Measurements from ENCODE around the gene WDR90.

WDR90 gene

DNA sequence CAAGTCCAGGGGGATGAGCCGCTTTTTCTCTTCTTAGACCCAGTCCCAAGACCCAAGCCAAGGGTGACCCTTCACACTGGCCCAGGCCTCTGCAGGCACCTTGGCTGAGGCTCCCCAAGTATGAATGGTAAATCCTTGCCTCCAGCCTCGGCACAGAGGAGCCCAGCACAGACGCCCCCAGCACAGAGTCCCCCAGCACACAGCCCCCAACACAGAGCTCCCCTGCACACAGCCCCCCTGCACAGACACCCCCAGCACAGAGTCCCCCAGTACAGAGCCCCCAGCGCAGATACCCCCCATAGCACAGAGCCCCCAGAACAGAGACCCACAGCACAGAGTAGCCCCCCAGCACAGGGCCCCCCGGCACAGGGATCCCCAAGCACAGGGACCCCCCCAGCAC lies 8.6 kb upstream of the WDR90 start:
- DNase-seq, result no peak

DNA sequence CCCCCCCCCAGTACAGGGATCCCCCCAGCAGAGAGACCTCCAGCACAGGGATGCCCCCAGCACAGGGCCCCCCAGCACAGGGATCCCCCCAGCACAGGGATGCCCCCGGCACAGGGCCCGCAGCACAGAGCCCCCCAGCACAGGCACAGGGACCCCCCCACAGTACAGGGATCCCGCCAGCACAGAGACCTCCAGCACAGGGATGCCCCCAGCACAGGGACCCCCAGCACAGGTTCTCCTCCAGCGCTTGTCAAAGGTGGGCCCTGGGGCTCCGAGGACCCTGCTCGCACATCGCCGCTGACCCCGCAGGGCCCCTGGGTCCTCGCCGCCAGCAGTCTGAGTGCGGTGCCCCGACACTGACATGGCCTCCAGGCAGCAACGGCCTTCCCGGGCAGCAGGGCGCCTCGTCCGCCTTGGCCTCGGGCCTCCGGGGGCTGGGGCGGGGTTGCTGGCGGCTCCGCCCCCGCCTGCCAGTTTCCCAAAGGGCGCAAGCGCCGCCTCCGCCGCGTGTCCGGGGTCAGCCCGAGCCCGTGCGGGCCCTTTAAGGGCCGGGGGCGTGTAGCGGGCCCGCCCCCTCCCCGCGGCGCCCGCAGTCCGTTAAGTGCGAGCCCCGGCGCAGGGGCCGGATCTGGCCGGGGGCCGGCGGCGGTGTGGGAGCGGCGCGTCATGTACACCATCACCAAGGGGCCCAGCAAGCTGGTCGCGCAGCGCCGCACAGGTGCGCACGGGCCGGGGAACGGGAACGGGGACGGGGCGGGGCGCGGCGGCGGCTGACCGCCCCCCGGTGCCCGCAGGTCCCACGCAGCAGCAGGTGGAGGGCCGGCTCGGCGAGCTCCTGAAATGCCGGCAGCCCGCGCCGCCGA lies 7.6 kb upstream of the WDR90 start, which contains the start of gene MCRIP2:
MCRIP2 (plus strand) TSS at position 503 of the 863 bp plus-strand sequence; CDS start at position 667, 164 bp downstream.
- DNase-seq, result peak; percentile 29

DNA sequence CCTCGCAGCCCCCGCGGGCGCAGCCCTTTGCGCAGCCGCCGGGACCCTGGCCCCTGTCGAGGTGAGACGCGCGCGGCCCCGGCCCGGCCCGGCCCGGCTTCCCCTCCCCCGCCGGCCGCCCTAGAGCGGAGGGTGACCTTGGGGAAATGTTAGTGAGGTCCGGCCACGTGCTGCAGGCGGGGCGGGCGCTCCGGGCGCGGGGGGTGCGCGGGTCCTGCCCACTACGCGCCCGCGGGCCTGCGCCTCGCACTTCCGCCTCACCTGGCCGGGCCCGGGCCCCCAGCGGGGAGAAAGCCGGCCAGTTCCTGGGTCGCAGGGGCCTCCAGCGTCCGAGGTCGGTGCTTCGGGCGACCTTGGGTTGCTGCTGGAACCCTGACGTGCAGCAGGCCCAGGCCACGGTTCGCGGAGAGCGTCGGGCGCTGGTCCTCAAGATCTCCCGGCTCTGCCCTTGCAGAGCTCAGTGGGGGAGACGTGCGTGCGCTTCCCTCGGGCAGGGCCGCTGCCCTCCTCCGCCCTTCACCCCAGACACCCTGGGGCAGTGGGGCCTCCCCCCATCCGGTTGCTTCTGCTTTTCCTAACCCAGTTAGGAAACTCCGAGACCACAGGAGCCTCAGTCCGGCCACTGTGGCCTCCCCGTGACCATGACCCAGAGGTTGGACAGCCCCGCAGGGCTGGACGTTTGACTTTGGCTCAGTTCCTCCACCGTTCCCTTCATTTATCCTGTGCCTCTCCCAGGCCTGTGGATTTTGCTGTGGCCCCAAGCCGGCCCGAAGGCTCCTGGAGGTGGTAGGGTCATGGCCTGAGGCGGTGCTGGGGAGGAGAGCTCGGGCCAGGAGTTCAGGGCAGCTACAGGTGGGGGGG lies 6.7 kb upstream of the WDR90 start:
- DNase-seq, result no peak

DNA sequence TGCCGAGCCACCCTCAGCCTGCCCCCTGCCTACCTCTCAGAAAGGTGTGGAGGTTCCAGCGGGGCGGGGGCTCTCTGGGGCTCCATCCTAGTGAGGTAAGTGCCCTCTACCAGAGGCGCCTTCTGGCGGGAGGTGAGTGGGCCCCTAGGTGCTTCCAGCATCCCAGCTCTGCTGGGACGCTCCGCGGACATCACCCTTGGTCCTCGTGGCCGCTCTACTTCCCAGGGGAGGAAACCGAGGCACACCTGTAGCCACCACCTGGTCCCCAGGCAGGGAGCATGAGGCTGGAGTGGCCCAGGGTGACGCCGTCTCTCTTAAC lies 6.2 kb upstream of the WDR90 start:
- DNase-seq, result no peak

DNA sequence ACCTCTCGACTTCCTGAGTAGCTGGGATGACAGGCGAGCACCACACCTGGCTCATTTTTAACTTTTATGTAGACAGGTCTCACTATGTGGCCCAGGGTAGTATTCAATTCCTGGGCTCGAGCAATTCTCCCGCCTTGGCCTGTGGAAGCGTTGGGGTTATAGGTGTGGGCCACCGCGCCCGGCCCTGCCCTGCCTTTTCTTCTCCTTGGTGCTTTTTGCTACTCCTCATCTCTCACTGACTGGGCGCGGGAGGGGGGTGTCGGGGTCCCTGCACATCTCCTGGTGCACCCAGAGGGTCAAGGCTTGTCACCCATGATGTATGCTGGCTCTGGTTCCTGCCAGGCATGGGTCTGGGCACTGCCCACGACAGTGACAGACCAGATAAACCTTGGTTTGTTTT lies 4.6 kb upstream of the WDR90 start:
- no peak for DNase-seq

DNA sequence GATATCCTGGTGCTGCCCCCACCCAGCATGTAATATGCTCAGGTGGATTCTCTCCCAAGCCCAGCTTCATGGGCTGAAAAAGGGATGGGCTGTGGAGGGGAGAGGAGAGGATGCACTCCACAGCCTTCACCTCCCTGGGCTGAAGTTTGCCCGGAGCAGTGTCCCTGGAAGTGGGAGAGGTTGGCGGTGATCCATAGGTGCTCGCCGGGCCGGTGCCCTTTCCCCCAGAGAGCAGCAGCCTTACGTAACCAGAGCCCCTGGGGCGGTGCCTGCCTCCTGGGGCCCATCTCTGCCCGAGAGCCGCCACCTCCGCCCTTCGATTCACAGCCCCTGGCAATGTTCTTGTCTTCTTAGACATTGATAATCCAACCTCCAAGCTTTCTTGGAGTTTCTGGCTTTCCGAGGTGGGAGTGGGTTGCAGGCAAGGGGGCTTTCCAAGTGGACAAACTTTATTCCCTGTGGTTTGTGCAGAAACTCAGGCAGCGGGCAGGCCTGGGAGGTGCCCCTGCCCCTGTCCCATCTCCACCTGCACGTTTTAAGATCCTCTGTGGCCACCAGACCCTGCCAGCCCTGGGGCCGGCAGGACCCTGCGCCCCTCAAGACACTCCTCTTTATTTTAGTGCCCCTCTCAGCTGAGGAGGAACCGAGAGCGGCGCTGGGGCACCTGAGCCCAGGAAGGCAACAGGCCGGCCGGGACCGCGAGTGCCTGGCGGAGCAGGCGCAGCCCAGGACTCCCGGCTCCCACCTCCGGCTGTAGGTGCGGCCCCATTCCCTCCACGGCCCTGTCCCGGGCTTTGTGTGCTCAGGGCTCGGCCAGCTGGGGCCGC lies 3.1 kb upstream of the WDR90 start:
- DNase-seq, result no peak

DNA sequence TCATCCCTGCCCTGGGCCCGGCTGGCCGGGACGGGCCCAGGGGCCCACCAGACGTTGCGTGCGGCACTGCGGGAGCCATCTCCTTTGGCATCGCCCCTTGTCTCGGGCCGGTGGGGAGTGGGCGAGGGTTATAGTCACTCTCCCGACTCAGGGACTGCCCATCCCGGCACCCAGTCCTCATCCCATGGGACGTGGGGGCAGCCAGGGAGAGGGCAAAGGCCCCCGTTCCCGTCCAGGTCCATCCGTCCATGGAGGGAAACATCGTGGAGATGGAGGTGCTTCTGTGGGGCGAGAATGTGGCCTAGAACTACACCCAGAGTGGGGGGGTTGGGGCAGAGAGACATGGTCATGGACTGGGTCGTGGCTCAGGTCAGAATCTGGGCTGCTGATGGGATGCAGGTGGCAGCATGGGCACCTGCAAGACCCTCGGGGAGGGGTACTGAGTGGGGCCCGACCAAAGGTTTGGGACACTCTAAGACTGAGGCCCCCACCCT lies 2.4 kb upstream of the WDR90 start:
- no peak for DNase-seq

DNA sequence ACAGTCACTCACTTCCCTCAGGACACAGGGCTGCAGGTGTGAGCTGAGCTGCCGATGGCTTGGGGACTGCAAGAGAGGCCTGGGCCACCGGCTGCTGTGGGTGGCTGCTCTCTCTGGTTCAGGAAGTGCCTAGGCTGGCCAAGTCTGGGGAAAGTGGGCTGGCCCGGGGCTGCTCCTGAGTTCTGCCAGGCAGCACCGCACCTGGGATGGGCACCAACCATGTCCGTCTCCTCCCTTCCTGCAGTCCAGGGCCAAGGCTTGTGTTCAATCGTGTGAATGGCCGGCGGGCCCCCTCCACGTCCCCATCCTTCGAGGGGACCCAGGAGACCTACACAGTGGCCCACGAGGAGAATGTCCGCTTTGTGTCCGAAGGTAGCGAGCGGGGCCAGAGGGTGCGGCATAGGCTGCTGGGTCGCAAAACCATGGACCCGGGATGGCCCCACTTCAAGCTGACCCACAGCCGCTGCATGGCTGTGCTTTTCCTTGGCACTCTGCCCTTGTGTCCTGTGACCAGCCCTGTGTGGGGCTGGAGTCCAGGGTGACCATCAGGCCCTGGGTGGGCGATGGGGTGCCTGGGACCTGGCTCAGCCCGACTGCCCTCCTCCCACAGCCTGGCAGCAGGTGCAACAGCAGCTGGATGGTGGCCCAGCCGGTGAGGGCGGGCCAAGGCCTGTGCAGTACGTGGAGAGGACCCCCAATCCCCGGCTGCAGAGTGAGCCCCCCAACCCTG lies 1.8 kb upstream of the WDR90 start:
- no peak for DNase-seq

DNA sequence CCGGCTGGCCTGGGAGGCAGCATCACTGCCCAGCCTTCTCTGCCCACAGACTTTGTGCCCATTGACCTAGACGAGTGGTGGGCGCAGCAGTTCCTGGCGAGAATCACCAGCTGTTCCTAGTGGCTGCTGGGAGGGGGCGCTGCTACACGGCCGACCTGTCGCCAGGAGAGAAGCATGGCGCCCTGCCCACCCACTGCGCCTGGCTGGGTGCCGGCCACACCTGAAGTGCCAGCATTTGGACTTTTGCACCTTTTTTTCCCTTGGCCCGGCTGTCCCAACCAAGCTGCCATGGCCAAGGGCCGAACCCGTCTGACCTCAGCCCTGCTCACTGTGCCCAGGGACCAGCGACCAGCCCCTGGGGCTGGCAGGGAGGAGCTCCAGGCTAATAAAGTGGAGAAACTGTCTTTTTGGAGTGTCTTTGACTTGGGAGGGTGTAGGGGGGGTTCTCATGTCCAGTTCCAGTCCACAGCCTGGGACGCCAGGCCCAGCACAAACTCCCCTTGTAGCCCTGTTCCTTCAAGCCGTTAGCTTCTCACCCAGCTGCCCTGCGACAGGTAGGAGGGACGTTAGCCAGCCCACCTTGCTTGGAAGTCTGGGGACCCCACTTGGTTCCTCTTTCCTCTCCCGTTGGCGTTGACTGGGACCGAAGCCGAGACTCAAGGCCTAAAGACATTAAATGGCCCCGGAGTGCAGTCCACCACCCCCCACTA lies 939 bp upstream of the WDR90 start:
- no peak for DNase-seq

DNA sequence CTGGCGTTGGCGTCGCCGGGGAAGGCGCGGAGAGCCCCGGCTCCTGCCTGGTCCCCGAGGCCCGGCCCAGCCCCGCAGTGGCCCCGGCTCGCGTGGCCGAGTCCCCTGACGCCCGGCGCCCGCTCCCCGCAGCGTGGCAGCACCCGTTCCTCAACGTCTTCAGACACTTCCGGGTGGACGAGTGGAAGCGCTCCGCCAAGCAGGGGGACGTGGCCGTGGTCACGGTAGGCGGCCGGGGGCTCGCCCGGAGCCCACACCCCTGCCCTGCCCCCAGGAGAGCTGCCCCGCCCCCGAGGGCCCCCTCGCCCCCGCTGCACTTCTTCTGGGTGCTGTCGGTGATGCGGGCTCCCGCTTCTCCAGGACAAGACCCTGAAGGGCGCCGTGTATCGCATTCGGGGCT lies 466 bp downstream of the WDR90 start:
- no peak for DNase-seq

DNA sequence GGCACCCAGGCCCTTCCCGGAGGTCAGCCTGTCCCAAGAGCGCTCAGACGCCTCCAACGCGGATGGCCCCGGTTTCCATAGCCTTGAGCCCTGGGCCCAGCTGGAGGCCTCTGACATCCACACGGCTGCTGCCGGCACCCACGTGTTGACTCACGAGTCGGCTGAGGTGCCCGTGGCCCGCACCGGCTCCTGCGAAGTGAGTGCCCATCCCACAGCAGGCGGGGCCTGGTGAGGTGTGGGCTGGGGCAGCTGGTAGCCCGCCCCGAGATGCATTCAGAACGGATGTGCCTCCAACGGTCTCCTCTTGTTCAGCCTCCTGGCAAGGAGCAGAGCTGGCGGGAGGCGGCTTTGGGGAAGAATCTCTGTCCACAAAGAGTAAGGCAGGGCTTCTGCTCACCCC lies 2.7 kb downstream of the WDR90 start:
- no peak for DNase-seq

DNA sequence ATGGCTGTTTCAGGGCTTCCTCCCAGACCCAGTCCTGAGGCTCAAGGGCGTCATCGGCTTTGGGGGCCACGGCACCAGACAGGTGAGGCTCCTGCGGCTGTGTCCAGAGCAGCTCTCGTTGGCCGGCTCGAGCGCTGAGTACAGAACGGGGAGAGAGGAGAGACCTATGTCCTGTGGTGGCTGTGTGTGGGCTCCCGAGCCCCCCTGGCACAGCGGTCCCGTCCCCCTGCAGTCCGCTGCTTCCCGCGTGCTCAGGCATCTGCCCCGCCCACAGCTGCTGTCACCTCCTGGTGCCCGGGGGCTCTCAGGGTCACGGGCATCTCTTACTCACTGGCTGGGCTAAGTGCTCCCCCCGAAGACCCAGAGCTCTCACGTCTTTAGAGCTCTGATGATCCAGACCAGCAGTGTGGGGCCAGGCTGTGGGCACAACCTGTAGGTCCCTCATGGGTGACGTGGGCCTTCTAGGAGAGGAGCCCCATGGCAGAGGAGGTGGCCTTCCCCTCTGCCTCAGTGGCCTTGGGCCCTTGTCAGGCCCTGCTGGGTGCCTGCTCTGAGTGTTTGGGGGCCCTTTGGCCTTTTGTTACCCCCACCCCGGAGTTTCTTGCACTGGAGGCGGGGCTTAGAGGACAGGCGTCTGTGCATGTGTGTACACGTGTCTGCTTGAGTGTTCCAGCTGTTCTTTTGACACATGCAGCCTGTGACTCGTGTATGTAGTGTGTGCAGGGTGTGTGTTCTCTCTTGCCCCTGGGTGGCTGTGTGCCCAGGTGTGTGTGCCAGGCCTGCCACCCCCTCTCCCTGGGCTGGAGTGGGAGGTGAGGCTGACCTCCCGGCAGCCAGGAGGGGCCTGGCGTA lies 3.5 kb downstream of the WDR90 start:
- DNase-seq, result no peak

DNA sequence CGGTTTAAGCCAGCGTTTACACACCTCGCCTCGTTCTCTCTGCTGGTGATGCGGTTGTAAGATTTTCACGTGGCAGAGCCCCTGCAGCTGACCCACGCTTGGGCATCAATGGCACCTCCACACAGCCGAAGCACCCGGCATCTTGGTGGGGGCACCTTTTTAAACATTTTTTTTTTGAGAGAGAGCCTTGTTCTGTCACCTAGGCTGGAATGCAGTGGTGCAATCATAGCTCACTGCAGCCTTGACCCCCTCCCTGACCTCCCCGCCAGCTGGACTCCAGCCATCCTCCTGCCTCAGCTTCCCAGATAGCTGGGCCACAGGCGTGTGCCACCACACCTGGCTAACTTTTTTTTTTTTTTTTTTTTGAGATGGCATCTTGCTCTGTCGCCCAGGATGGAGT lies 4.9 kb downstream of the WDR90 start:
- DNase-seq, result no peak

DNA sequence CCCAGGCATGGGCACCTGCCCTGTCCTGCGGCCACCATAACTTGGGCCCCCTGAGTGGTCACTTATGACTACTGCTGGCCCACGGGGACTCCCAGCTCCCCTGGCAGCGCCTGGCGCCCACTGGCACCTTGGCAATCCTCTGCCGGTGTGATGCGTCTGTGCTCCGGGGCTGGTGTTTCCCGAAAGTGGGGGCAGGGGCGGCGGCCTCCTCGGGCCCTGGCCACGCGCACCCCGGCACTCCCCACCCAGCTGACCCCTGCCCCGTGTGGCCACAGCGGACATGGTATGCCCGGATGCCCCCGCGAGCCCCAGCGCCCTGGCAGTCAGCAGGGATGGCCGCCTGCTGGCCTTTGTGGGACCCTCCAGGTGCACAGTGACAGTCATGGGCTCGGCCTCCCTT lies 8.3 kb downstream of the WDR90 start:
- no peak for DNase-seq

DNA sequence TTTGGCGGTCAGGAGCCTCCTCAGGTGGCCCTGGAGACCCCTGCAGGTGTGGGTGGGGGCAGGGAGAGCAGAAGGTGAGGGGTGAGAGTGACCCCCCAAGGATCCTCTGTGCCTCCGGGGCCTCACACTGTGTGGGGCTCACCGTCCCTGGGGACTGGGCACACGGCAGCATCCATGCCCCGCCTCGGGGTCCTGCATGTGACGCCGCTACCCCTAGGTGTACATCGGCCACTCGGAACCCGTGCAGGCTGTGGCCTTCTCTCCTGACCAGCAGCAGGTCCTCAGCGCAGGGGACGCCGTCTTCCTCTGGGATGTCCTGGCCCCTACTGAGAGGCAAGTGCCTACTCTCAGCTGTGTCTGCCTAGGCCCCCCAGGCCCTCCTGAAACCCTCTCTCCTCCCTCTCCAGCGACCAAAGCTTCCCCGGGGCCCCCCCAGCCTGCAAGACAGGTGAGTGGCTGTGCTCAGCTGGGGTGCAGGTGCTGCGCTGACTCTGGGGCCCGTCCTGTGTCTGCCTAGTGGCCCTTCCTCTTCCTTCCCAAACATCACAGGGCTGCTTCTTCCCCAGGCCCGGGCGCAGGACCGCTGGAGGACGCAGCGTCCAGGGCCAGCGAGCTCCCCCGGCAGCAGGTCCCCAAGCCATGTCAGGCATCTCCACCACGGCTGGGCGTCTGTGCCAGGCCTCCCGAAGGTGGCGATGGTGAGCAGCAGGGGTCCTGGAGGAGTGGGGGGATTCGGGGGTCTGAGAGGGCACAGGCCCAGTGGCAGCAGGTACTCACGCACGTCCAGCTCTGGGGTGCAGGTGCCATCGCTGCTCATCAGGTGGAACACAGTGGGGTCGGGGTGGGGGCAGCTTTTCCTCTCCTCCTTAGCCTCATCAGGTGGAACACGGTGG lies 9.8 kb downstream of the WDR90 start:
- DNase-seq, result no peak

DNA sequence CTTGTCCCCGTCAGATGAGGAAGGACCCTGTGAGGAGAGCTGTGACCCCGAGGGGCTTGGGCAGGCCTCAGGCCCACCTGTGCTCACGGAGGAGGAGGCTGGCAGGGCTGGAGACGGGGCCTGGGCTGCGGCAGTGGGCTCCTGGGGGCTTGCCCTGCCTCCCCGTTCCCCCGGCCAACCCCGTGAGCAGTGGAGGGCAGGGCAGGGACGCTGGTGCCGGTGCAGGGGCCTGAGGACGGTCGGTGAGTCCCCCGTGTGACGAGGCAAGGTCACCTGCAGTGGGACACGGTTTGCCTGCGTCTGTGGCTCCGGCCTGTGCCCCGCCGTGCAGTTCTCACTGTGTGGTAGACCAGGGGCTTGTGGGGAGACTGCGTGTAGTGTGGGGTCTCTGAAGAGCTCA lies 10.5 kb downstream of the WDR90 start:
- DNase-seq, result no peak

DNA sequence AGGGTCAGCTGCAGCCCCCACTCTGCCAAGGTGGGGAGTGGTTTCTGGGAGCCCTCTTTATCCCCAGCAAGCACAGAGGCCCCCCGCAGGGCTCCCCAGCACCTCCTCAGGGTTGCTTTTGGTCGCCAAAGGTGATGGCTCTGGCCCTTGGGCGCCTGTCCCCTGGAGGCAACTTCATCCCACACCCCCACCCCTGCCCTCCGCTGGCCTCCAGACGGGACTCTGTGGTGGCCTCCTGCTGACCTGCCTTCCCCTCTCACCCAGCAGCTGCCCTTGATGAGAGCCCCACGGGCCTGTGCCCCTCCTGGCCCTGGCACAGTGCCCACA lies 10.9 kb downstream of the WDR90 start:
- no peak for DNase-seq

DNA sequence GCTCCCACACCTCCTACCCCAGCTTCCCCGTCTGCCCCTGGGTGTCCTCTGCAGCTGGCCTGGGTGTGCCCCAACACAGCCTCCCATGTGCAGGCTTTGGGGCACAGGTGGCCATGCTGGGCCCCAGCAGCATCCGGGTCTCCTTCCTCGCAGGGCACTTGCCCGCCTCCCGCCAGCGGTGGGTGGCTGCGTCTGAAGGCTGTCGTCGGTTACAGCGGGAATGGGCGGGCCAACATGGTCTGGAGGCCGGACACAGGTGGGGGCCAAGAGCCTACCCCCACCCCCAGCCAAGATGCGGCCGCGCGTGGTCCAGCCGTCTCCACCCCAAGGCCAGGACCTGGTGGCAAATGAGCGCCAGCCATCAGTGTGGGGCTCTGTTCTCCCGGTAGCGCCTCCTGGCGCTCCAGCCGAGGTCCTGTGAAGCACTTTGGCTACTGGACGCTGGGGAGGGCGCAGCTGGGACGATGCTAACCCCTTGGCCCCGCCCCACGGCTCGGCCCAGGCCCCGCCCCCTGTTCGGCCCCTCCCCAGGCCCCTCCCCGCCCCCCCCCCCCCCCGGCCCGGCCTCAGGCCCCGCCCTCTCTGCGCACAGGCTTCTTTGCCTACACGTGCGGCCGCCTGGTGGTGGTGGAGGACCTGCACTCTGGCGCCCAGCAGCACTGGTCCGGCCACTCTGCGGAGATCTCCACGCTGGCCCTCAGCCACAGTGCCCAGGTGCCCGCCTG lies 11.5 kb downstream of the WDR90 start:
- no peak for DNase-seq

DNA sequence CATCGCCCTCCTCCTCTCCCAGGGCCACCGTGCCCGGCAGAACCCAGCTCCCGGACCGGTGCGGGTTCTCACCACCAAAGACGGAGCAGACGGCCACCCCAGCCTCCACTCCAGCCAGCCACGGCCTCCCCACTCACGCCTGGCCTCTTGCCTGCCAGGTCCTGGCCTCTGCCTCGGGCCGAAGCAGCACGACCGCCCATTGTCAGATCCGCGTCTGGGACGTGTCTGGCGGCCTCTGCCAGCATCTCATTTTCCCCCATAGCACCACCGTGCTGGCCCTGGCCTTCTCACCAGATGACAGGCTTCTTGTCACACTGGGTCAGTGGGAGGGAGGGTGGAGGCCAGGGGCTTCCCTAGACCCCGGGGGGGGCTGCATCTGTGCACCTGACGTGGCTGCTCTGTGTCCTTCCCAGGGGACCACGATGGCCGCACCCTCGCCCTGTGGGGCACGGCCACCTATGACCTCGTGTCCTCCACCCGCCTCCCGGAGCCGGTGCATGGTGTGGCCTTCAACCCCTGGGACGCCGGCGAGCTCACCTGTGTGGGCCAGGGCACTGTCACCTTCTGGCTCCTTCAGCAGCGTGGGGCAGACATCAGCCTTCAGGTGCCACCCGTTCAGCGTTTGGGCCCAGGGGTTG lies 12.1 kb downstream of the WDR90 start:
- DNase-seq, result no peak
